ENCODE results near the gene PAQR6. TPM values are rescaled to one million over a fixed set of nuclear protein-coding genes. Genes with fewer than 3 reads are reported as not detected.

The PAQR6 gene
- total and polyA plus RNA-seq, 2 of the 8 experiments (the other 6 are each of a cell fraction or from before 2014, with no cell fraction given), result 7.1 to 11.3 TPM

- TF ChIP-seq GTF2F1 (IDR thresholded peaks at IDR 0.05; ENCODE audit: borderline replicate concordance, low read depth, low read length) (no peak), EZH2 (IDR thresholded peaks at IDR 0.05; ENCODE audit: low read depth, low read length, severe bottlenecking) (no peak), TCF12 (IDR thresholded peaks at IDR 0.05; ENCODE audit: low read depth, low read length) (no peak), ASH2L (IDR thresholded peaks at IDR 0.05; ENCODE audit: low read length) (no peak), KDM1A (IDR thresholded peaks at IDR 0.05; ENCODE audit: borderline replicate concordance, low read length) (no peak), CTBP2 (IDR thresholded peaks at IDR 0.05; ENCODE audit: borderline replicate concordance, insufficient read depth, insufficient read length, low read length) (no peak), SIRT6 (IDR thresholded peaks at IDR 0.05; ENCODE audit: low read length) (no peak), BRCA1 (IDR thresholded peaks at IDR 0.05; ENCODE audit: low read depth, low read length) (no peak), TAF7 (optimal IDR thresholded peaks at IDR 0.05; ENCODE audit: borderline replicate concordance, low read depth, low read length) (no peak)
Measured at GRCh38 chr1:156232201-156232894, 15.5 kb downstream of the PAQR6 start (continued).
